Measurements from ENCODE around the gene STPG2.

DNA sequence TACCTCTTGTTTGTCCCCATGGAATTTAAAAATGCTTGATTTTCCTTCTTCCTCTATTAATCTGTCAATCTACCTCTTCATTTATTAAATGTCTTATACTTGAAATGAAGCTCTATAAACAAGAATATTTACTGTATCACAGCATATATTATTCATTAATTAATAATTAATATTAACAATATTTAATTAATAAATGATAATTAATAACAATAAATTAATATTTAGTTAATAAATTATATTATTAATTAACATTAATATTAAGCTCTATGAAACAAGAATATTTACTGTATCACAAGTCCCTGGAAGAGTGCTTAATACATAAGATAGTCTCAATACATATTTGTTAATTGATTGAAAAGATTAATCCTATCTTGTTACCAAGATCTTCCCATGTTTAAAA, 306.6 kb downstream of the STPG2 start:
- TF ChIP-seq L3MBTL2 (conservative IDR thresholded peaks at IDR 0.05) (no peak), FOXM1 (IDR thresholded peaks at IDR 0.05; ENCODE audit: borderline replicate concordance) (no peak), SUZ12 (IDR thresholded peaks at IDR 0.05) (no peak), NFRKB (IDR thresholded peaks at IDR 0.05) (no peak), FOXA1 (IDR thresholded peaks at IDR 0.05) (no peak)

All from HEK293T (cell line).